Frontal cortex (tissue), 1 donor: ENCODE results near the gene ZBBX. TPM values are rescaled to one million over a fixed set of nuclear protein-coding genes. Genes with fewer than 3 reads are reported as not detected.

Experiments
- total RNA-seq: library from RNA; depleted of rRNA; stranded (reverse); fragments of >200 nt; gene quantifications from one replicate; pipeline ENCODE4 v1.2.3, GENCODE V29; 2014

The ZBBX gene
- total RNA-seq, 1 donor from 2014 or later, result 4.9 TPM

Other genes with a start within 250 kb of the ZBBX start
- gene SERPINI2, start 93.7 kb upstream of the ZBBX start, total RNA-seq, result 0.41 TPM